OCI-LY1 (cell line): ENCODE results near the gene GRK4.

ENCODE experiments used
- EZH2 ChIP-seq: fragments of 200-600 bp; sonication (generic), shearing (Covaris generic); IDR thresholded peaks from 2 replicates; pipeline ENCODE4 v1.8.0; 2017; ENCODE audit warnings: borderline replicate concordance, mixed run types, mild to moderate bottlenecking, antibody characterized with exemption, low read length, moderate library complexity, mixed read lengths
- TF ChIP-seq, protein P1 (sequence below): fragments of 200-600 bp; sonication (generic), shearing (Covaris generic); IDR thresholded peaks from 2 replicates; pipeline ENCODE4 v1.5.1; 2017; ENCODE audit warnings: mild to moderate bottlenecking, antibody characterized with exemption, low read length, moderate library complexity, mixed read lengths

DNA sequence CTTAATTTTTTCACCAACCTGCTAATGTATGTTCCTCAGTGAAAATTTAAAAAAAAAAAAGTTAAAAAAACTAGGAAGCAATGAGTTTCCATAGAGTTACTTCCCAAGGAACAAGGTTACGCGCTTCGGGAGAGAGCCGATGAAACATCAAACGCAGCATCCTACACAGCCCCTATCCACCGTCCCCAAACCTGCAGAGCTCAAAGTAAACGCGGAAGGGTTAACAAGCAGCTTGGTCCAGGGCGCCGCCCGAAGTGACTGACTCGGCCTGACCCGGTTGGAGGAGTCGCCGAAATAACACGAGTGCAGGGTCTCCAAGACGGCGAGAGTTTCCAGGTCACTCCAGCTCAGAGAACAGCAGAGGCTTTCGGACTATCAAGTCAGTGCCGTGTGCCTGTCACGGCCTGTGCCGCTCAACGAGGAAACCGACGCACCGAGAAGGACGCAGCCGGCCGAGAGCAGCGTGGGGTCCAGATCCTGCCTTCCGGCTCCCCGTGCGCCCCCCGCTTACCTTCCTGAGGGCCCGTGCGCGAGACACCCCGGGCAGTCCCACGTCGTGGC, 677 bp upstream of the GRK4 start:
- TF ChIP-seq, protein P1, sequence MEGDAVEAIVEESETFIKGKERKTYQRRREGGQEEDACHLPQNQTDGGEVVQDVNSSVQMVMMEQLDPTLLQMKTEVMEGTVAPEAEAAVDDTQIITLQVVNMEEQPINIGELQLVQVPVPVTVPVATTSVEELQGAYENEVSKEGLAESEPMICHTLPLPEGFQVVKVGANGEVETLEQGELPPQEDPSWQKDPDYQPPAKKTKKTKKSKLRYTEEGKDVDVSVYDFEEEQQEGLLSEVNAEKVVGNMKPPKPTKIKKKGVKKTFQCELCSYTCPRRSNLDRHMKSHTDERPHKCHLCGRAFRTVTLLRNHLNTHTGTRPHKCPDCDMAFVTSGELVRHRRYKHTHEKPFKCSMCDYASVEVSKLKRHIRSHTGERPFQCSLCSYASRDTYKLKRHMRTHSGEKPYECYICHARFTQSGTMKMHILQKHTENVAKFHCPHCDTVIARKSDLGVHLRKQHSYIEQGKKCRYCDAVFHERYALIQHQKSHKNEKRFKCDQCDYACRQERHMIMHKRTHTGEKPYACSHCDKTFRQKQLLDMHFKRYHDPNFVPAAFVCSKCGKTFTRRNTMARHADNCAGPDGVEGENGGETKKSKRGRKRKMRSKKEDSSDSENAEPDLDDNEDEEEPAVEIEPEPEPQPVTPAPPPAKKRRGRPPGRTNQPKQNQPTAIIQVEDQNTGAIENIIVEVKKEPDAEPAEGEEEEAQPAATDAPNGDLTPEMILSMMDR, result no peak
- no peak for TF ChIP-seq EZH2
